Erythroblast (primary cell): Measurements from ENCODE around the gene TBKBP1.

Source experiments
- DNase-seq, 2 experiments: peaks; one replicate each; lab custom pipeline; 2025; lab: John Stamatoyannopoulos, UW
- GATA1 ChIP-seq: IDR thresholded peaks from 2 replicates; pipeline ENCODE4 v1.6.1; 2011; ENCODE audit warnings: low read depth, mild to moderate bottlenecking, control low read depth, low read length, moderate library complexity
- POLR2A ChIP-seq: IDR thresholded peaks from 2 replicates; pipeline ENCODE4 v1.6.1; 2011; ENCODE audit warnings: mild to moderate bottlenecking, low read length

The TBKBP1 gene

DNA sequence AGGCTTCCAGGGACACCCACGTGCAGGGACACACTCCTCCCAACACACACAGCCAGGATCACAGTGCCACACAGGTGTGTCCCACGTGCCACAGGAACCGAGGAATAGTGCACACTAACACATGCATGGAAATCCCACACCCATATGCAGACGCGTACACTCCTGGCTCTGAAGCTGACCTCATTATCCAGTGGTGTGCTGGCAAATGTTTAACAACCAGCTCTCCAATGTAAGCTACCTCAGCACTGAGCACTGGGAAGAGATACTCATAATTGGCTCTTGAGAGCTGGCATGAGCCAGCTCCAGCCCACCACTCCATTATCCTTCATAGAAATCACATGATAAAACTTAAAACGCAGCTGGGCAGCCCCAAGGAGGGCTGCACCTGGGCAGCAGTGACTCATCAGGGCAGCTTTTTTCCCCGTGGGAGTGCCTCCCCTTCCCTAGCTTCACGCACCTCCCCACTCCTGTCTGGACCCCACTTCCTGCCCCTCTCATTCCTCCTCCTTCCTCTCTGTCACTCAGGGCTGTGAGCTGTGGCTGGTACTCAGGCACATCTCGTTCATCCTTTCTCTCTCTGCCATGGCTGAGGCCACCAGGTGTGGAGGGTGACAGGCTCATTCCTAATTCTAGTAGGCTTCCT lies 24.1 kb downstream of the TBKBP1 start:
- no peak for DNase-seq
- no peak for TF ChIP-seq POLR2A
- no peak for TF ChIP-seq GATA1

DNA sequence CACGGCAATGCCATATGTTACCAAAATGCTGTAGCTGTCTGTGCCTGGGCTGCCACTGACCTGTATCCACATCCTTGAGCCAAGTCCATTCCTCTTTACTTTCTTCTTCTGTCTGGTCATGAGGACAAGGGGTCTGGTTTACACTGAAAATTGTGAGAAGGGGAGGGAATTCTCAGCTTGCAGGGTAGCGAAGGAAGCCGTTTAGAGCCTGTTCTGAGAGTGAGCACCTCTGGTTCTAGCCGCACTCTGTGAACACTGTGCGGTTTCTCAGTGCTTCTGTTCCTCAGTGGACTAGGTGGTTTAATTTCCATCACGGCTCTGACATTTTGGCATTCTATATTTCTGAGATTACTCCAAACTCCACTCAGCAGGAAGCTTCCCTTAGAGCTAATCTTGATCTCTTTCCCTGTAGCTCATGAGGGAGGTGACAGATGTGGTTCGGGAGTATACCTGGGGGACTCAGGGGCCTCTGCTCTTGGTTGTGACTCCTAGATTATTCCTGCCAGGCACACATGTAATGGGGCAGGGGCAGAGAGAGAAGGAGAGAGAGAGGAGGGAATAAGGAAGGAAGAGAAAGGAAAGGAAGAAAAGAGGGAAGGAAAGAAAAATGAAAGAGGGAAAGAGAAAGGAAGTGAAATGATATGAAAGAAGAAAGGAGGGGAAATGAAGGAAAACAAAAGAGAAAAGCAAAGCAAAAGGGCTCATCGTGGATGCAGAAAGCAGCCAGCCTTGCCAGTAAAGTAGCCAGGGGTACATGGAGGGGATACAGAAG lies 24.9 kb downstream of the TBKBP1 start:
- TF ChIP-seq GATA1: no peak
- TF ChIP-seq POLR2A: no peak
- no peak for DNase-seq

DNA sequence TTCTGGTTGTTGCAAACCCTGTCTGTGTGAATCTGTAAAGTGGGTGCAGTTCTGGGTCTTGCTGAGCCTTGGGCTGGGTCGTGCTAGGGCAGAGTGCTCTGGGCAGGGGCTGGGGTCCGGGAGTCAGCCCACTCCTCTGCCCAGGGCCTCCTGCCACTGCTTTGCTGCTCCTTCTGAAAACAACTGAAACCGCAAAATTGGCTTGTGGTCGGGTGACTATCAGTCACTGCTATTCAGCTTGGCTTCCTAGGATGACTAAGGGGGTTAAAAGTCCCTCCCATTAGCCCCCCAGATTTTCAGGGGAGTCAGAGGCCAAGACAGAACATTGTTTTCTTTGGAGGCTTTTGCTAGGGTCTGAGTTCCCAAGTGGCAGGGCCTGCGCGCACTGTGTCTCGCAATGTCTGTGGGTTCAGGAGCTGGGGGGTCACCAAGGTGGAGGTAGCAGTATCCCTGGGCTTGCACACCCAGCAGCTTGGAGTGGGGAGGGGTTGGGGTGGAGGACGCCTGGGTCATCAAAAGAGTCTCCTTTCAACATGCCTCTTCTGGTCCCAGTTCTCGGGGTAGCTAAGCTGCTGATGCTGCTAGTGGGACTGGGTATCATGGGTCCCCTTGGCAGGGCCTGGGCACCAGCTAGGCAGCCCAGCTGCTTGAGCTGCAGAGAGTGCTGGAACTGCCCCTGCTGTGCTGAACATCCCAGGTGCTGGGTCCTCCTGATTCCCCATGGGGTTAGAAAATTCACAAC lies 25.6 kb downstream of the TBKBP1 start:
- no peak for TF ChIP-seq GATA1
- no peak for TF ChIP-seq POLR2A
- no peak for DNase-seq

DNA sequence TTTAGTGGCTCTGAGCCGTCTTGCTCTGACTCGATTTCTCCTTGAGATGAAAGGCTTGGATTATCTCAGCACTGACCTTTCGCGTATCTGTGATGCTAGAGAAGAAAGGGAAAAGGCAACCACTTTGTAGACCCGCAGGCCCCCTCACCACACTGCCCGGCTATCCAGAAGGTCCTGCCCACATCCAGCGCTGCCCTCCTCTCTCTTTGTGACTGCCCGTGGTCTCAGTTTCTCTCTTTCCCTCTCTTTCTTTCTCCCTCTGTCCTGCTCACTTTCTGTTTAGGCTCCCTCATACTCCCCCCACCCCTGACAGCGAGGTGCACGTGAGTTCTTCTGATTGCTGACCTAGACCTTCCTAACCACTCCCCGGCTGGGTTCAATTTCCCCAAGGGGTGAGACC lies 26.2 kb downstream of the TBKBP1 start:
- TF ChIP-seq GATA1: no peak
- no peak for TF ChIP-seq POLR2A
- no peak for DNase-seq

DNA sequence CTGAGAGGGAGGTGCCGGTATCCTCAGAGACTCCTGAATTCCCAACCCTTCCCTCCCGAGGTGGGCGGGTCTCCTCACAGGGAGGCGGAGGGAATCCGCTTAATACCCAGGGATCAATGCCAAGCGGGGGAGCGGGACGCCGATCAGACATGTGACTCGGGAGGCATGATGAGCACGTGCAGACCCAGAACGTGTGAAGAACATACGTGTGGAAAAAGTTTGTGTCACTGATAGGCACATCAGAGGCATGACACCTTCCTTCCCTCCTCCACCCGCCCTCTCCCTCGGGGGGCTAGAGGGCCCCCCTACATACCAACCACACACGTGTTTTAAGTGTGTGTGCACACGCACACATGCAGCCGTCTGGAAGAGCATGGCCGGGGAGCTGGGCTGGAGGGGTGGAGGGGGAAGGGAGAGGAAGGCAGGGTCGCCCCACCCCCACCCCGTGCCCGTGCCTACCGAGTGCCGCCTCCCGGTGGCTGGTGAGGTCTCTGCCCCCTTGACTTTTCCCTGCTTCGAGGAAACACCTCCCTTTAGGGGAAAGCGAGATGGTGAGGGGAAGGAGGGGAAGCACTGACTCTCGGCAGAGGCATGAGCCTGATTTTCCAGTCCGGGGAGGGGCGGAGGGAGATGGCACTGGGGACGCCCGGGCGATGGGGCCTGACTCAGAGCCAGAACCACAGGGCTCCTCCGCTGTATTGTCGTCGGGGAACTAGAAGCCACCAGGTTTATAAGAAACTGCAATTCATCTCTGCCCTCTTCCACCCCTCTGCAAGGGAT lies 27.0 kb downstream of the TBKBP1 start:
- TF ChIP-seq POLR2A (no peak), GATA1 (no peak)
- DNase-seq: no peak

DNA sequence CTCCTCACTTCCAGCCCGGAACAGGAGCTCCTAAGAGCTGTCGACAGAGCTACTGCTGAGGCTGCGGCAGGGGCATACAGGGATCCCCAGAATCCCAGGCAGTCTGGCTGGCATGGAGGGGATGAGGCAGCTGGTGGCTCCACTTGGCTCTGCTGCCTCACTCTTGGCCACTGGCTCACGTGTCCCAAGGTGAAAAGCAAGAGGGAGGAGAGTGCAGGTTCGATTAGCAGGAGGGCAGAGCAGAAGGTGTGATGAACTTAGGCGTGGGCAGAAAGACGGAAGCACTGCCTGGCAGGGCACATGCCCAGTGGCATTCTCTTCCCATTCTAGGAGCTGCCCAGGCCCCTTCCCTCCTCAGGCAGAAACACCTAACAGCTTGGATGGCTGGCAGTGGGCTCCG lies 27.8 kb downstream of the TBKBP1 start:
- no peak for TF ChIP-seq POLR2A
- no peak for TF ChIP-seq GATA1
- DNase-seq: no peak

DNA sequence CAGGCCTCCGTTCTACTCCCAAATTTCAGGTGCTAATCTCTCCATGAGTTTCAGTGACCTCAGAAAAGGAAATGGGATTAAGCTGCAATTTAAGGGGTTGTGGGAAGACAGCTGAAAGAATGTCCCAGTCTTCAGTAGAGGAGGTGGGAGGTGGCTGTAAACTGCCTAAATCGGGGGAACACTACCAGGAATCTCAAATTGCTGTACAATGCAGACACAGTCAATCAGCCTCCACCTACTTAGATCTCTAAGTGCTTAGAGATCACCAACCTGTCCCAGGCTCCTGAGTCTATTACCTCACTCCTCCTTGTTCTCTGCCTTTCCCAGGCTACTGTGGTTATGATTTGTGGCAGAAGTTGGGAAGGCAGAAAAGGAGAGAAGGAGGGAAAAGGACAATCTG lies 30.7 kb downstream of the TBKBP1 start:
- no peak for DNase-seq

DNA sequence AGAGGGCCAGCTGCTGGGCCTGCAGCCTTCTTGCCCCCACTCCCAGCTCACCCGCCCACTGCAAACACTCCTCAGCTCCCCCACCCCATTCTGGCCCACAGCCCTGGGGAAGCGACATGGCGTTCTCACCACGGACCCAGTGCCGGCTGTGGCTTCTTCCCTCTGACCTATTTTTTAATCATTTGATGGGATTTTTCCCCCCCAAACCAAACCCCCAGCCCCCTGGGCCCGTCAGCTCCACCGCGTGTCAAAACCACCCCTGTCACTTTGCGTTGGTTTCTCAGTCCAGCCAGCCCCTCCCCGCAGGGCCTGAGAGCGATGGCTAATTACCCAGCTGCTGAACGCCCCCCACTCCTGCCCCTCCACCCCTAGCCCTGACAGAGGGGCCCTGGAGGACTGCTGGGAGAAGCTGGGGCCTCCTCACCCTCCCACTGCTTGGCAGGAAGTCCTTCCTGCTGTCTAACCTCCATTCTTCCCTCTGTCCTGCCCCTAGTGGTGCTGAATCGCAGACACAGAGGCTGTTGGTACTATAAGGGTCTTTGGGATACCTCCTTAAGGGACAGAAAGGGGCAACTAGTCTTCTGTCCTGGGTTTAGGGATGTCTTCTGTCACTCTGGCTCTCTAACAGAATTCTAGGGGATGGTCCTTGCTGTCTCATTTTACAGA lies 31.6 kb downstream of the TBKBP1 start:
- DNase-seq: no peak
- no peak for TF ChIP-seq GATA1
- TF ChIP-seq POLR2A: no peak

More for the DNA sequence above, 30.7 kb downstream of the TBKBP1 start:
- TF ChIP-seq POLR2A (no peak), GATA1 (no peak)

DNA sequence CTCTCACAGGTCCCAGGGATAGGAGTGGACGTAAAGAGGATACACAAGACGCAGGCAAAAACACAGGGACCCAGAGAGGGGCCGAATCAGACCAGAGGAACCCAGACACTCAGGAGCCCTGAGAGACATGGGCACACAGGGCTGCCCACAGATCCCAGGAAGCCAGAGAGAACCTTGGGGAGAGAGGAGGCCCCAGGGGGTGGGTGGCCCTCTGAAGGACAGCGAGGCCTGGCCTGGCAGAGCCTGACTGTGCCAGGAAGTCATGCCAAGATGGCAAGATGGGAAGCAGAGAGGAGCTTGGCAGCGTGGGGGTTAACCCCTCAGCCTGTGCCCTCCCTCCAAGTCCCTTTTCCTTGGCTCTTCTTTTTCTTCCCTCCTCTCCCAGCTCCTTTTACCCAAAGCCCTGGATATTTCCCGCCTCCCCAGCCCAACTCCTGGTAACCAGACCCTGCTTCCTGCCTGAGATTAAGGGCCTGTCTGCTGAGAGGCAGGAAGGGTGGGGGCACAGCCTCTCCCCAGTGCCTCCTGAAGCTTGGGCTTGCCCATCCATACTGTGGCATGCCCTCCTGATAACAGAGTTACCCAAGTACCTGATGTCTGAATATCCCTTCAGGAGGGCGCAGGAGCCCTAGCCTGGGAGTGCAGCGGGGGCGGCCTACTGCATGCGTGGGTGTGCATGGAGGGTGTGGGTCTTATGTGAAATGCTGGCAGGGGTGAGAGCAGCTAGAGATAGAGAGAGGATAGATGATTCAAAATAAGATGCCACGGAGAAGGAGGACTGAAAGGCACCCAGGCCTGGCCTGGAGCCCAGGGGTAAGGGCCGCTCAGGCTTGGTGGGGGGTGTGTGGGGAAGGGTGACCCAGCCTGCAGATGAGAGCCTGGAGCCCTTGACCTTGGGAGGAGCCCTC lies 33.1 kb downstream of the TBKBP1 start:
- TF ChIP-seq POLR2A (no peak), GATA1 (no peak)
- DNase-seq: no peak

DNA sequence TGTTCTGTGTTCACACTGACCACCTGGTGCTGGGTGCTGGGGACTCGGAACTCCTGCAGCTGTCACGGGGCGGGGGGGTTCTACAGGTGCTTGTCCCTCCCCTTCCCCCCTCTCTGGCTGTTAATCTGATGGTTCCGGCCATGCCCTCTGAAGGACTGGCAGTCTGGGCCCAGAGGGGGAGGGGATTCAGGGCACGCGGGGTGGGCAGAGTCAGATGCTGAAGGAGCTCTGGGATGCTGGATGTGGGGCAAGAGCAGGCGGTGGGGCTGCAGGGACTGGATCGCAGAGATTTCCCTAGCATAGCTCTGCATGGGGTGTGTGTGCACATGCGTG lies 33.7 kb downstream of the TBKBP1 start:
- no peak for DNase-seq
- TF ChIP-seq POLR2A: no peak
- no peak for TF ChIP-seq GATA1

DNA sequence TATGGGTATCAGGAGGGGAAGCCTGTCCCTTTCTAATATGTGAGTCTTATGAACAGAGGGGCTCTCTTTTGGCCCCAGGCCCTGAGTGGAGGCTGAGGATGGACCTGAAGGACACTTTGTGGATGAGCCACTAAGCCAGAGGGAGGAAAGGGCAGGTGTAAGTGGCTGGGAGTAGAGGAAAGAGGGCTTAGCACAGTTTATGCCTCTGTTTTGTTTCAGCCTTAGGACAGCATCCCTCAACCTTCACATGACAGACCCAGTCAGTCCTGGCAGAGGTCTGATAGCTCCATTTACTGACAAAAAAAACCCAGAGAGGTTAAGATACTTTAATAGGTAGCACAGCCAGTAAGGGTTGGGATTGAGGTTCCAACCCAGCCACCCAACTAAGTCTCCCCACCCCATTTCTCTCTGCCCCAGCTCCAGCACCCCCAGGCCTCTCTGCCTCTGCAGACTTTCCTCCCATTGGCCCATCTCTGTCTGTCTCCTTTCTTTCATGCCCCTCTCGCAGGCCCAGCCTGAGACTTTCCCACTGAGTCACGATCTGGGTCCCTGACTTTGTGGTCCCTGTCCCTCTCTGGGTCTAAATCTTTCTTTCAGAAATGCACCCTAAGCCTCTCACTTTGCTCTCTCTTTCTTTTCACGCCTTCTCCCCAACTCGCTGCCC lies 34.4 kb downstream of the TBKBP1 start:
- no peak for TF ChIP-seq GATA1
- TF ChIP-seq POLR2A: no peak
- DNase-seq: no peak

DNA sequence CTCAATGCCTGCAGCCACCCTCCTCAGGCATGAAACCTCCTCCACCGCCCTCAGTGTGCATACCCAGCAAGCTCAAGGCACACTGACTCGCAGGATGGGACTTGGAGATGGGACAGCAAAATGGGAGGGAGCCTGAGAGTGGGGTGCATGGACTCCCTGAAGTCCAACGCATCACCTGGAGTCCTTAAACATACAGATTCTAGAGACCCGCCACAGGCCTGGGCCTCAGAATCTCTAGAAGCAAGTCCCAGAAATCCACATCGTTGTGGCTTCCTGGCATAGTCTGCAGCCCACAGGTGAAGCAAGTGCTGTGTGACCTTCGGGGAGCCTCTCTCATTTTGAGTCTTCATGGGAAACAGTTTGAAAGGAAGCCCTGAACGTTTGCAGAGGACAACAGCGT lies 35.5 kb downstream of the TBKBP1 start:
- TF ChIP-seq POLR2A (no peak), GATA1 (no peak)
- no peak for DNase-seq
